Retinal pigment epithelial cell (primary cell): ENCODE results near the gene POU5F1.
A peak's percentile ranks its signal among the peaks of the same experiment; 100 is the strongest.

ENCODE experiments used
- DNase-seq: peaks from one replicate; pipeline ENCODE4 v3.0.0-alpha.2; 2010; ENCODE audit warnings: low read depth
- H3K4me3 ChIP-seq: 2 replicates; pipeline ENCODE4 v1.5.1; 2011; ENCODE audit warnings: mild to moderate bottlenecking, low read length, control low read depth, moderate library complexity
- TF ChIP-seq, protein P1 (sequence below): conservative IDR thresholded peaks from 2 replicates; pipeline ENCODE4 v1.5.1; 2011; ENCODE audit warnings: low read depth, low read length, control low read depth, inconsistent platforms

Gene POU5F1

DNA sequence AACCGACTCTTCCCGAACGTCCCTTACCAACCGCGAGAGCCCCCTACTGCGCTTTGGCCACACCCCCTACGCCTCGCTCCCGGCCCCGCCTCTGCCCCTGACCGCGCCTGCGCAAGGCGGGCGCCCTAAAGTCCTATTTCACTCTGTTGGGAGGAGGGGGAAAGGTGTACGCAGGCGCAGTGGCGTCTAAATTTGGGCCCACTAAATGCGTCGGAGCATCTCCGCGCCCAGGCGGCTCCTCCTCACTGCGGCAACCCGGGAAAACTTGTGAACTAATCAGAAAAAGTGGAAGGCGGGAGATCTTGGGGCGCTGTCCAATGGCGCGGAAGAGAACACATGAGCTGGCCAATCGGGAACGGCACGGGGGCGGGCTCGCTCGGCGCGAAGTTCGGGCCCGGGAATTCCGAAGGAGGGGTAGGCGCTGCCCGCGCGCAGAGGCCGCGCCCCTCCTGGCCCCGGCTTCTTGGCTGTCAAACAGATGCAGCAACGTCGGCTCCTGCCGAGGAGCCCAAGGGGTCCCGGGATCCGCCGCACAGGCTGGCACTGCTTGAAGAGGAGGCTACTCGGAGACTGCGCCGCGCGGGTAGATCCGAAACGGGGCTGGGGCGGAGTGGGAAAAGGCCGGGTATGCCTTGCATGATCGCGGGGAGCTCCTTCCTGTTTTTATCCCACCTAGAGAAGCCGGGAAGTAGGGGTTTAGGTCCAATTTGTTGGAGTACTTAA lies 12.2 kb downstream of the POU5F1 start, which contains the start of gene TCF19:
TCF19 (plus strand) TSS at position 450 of the 723 bp plus-strand sequence. CDS start 881 bp downstream, outside the sequence.
- H3K4me3 ChIP-seq, result peak within 1 kb of the TSS; percentile 81
- peak; percentile 94 for DNase-seq
- TF ChIP-seq, protein P1, sequence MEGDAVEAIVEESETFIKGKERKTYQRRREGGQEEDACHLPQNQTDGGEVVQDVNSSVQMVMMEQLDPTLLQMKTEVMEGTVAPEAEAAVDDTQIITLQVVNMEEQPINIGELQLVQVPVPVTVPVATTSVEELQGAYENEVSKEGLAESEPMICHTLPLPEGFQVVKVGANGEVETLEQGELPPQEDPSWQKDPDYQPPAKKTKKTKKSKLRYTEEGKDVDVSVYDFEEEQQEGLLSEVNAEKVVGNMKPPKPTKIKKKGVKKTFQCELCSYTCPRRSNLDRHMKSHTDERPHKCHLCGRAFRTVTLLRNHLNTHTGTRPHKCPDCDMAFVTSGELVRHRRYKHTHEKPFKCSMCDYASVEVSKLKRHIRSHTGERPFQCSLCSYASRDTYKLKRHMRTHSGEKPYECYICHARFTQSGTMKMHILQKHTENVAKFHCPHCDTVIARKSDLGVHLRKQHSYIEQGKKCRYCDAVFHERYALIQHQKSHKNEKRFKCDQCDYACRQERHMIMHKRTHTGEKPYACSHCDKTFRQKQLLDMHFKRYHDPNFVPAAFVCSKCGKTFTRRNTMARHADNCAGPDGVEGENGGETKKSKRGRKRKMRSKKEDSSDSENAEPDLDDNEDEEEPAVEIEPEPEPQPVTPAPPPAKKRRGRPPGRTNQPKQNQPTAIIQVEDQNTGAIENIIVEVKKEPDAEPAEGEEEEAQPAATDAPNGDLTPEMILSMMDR, result no peak

DNA sequence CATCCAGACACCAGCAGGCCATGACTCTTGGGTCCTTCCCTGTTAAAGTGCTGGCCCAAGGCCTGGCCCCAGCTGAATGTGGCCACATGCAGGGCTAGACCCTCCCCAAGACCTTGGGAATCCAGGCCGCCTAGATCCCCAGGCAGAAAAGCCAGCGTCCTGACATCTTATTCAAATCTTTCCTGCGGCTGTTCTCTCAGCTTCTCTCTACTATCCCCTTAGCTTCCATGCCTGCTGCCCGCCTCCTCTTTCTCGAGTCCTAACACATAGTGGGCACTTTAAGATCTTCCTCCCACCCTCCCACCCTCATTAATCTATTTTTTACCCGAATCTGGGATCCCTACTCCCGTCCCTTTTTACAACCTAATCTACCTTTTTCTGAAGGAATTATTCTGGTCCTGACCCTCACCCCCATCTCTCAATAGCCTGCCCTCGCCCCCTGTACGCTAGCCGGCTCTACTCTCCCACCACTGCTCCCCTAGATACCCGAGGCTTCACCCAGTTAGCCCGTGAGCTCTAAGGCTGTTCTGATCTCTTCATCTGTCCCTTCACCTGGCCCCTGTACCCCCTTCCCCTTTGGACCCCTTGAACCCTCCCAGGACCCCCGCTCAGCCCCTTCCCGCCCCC lies 12.9 kb downstream of the POU5F1 start, which contains the start of gene CCHCR1:
CCHCR1 (minus strand) TSS at position 290 of the 627 bp plus-strand sequence; CDS start at position 88, 202 bp downstream.
- TF ChIP-seq, protein P1, result no peak
- H3K4me3 ChIP-seq, result peak within 1 kb of the TSS; percentile 81

DNA sequence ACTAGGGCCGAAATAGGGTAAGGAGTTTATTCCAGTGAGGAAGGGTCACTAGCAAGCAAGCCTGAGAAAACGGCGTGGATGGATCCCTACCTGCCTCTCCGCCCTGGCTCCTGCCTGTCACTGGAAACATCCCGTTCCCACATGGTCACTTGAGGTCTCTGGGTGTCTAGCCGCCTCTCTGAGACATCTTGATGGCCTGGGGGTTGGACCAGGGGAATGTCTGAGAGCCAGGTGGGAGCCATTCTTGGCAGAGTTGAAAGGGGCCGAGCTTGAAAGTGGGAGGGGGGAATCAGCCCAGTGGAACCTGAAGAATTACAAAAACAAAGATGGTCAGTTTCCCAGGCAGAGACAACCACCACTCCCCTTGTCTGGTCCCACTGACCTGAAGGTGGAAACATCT lies 13.8 kb downstream of the POU5F1 start:
- no peak overlapping the region for H3K4me3 ChIP-seq
- no peak for DNase-seq
- TF ChIP-seq, protein P1, result no peak

More for the DNA sequence above, 12.9 kb downstream of the POU5F1 start, which contains the start of gene CCHCR1:
- no peak for DNase-seq

DNA sequence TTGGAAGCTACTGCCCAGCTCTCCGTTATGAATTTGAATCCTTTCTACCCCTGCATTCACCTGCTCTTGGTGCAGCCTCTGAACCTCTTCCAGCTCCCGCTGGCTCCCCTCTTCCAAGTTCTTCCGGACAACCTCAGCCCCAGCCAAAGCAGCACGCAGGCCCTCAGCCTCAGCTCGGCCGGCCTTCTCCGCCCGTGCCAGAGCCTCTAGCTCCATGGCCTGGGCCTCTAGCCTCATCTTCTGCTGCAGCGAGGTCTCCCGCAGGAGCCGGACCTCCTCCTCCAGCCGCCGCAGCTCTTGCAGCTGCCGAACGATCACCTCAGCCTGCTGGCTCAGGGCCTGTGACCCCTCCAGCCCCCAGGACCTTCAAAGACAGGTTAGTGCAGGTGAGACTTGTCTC lies 16.0 kb downstream of the POU5F1 start:
- TF ChIP-seq, protein P1, result no peak
- H3K4me3 ChIP-seq, result no peak overlapping the region
- no peak for DNase-seq

DNA sequence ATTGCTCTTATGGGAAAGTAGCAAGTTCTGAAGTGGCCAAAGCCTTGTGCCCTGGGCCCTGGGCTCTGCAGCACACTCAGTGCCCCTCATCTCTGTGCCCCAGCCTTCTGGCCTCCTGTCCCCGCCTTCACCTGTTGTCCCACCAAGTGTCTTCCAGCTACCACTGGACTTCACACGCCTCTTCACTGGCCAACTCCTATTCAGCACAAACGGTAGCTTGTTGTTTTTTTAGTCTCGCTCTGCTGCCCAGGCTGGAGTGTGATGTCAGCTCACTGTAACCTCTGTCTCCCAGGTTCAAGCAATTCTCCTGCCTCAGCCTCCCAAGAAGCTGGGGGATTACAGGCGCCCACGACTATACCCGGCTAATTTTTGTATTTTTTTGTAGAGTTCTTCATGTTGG lies 17.7 kb downstream of the POU5F1 start:
- TF ChIP-seq, protein P1, result no peak
- no peak for DNase-seq
- no peak overlapping the region for H3K4me3 ChIP-seq

DNA sequence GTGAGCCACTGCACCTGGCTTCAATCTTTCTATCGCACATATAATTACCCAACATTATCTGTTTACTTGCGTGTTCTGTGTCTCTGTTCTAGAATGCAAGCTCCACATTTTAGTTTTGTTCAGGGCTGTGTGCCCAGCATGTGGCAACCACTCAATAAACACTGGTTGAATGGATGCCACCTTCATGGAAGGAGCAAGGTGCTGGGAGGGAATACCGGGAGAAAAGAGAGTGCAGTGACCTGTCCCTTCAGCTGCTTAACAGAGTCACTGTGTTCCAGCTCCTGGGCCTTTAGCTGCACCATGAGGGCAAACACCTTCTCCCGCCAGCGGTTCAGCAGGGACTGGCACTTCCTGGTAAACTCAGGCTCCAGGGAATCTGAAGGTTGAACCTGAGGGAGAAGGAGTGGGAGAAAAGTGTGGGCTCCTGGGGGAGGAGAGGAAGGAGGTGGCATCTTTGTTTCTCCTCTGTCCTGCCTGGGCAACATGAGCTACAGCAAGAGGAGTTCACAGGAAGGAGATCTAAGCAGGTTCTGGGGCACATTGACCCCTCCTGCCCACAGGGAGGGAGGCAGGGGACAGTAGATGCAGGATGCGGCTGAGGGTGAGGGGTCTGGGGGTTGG lies 20.5 kb downstream of the POU5F1 start:
- no peak overlapping the region for H3K4me3 ChIP-seq
- DNase-seq, result no peak
- TF ChIP-seq, protein P1, result no peak
